DOHH2 (cell line): Measurements from ENCODE around the gene DIPK2A.

Experiments used
- H3F3A ChIP-seq: fragments of 200-600 bp; sonication (generic), shearing (Covaris generic); 2 replicates; pipeline ENCODE4 v1.6.0; 2016; ENCODE audit warnings: antibody characterized with exemption, mild to moderate bottlenecking; ENCODE audit not compliant: control insufficient read depth, insufficient read depth
- H3K27ac ChIP-seq: fragments of 200-600 bp; sonication (generic); 2 replicates; pipeline ENCODE4 v1.5.1; 2014; ENCODE audit warnings: low read depth, mild to moderate bottlenecking, low read length, moderate library complexity
- H3K27me3 ChIP-seq: fragments of 200-600 bp; sonication (generic); 2 replicates; pipeline ENCODE4 v1.6.1; 2014; ENCODE audit warnings: mild to moderate bottlenecking, low read length, mixed read lengths; ENCODE audit not compliant: control insufficient read depth
- H3K36me3 ChIP-seq: fragments of 200-600 bp; sonication (generic); 2 replicates; pipeline ENCODE4 v1.6.1; 2014; ENCODE audit warnings: mild to moderate bottlenecking, low read length, moderate library complexity, mixed read lengths; ENCODE audit not compliant: control insufficient read depth
- H3K4me1 ChIP-seq: fragments of 200-600 bp; sonication (generic); 2 replicates; pipeline ENCODE4 v1.6.1; 2014; ENCODE audit warnings: mild to moderate bottlenecking, low read length, mixed read lengths; ENCODE audit not compliant: control insufficient read depth
- H3K4me2 ChIP-seq: fragments of 200-600 bp; sonication (generic); 2 replicates; pipeline ENCODE4 v1.6.0; 2014; ENCODE audit warnings: mild to moderate bottlenecking, low read length, moderate library complexity
- H3K4me3 ChIP-seq: fragments of 200-600 bp; sonication (generic); 2 replicates; pipeline ENCODE4 v1.5.1; 2014; ENCODE audit warnings: mild to moderate bottlenecking, low read length, mixed read lengths
- H3K79me2 ChIP-seq: fragments of 200-600 bp; sonication (generic); 2 replicates; pipeline ENCODE4 v1.6.1; 2014; ENCODE audit warnings: mild to moderate bottlenecking, low read length, mixed read lengths; ENCODE audit not compliant: control insufficient read depth
- H3K9me2 ChIP-seq: fragments of 200-600 bp; sonication (generic); replicated peaks from 2 replicates; pipeline ENCODE4 v1.6.1; 2014; ENCODE audit warnings: mild to moderate bottlenecking, low read length, mixed read lengths; ENCODE audit not compliant: control insufficient read depth
- H3K9me3 ChIP-seq: fragments of 200-600 bp; sonication (generic); 2 replicates; pipeline ENCODE4 v1.6.1; 2014; ENCODE audit warnings: antibody characterized with exemption, low read length, mixed read lengths; ENCODE audit not compliant: control insufficient read depth, insufficient read depth
- H4K20me1 ChIP-seq: fragments of 200-600 bp; sonication (generic); 2 replicates; pipeline ENCODE4 v1.6.0; 2014; ENCODE audit warnings: low read depth, mild to moderate bottlenecking, antibody characterized with exemption, low read length, moderate library complexity; ENCODE audit not compliant: control insufficient read depth, insufficient read depth
- EZH2phosphoT487 ChIP-seq: fragments of 200-600 bp; sonication (generic); IDR thresholded peaks from 2 replicates; pipeline ENCODE4 v1.6.1; 2017; ENCODE audit warnings: borderline replicate concordance, mild to moderate bottlenecking, antibody characterized with exemption, low read length, moderate library complexity, mixed read lengths
- TF ChIP-seq, protein P1 (sequence below): fragments of 200-600 bp; sonication (generic); IDR thresholded peaks from one replicate; pipeline ENCODE4 v1.5.1; 2014; ENCODE audit warnings: antibody characterized with exemption, mild to moderate bottlenecking, low read depth, low read length; ENCODE audit not compliant: poor library complexity, severe bottlenecking

Gene DIPK2A

DNA sequence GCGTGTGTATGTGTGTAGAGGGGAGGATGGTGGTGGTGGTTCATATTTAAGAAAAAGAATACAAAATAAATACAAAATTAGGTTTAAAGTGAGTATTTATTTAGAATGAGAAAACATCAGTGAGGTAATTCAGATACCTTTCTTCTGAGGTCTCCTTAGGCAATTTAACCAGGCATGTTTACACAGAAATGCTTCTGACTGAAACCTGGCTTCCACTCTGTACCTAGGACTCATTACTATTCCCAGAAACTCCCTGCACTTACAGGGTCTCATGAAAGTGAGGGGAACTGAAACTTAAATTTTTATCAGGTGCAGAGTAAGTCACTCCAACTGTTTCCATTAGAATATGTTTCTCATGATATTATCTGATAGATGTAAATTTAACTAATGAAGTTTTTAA is 10.3 kb upstream of the DIPK2A start:
- Histone ChIP-seq H3F3A (no peaks in the 10 kb centered on the region), H3K4me3 (no peak overlapping the region), H3K27ac (no peak overlapping the region), H3K36me3 (no peaks in the 10 kb centered on the region), H3K9me2 (no peaks in the 10 kb centered on the region), H4K20me1 (no peaks in the 10 kb centered on the region), H3K9me3 (no peaks in the 10 kb centered on the region), H3K4me2 (no peak overlapping the region), H3K27me3 (no peaks in the 10 kb centered on the region), H3K4me1 (no peaks in the 10 kb centered on the region), H3K79me2 (no peaks in the 10 kb centered on the region)
- TF ChIP-seq EZH2phosphoT487: no peak
- TF ChIP-seq, protein P1, sequence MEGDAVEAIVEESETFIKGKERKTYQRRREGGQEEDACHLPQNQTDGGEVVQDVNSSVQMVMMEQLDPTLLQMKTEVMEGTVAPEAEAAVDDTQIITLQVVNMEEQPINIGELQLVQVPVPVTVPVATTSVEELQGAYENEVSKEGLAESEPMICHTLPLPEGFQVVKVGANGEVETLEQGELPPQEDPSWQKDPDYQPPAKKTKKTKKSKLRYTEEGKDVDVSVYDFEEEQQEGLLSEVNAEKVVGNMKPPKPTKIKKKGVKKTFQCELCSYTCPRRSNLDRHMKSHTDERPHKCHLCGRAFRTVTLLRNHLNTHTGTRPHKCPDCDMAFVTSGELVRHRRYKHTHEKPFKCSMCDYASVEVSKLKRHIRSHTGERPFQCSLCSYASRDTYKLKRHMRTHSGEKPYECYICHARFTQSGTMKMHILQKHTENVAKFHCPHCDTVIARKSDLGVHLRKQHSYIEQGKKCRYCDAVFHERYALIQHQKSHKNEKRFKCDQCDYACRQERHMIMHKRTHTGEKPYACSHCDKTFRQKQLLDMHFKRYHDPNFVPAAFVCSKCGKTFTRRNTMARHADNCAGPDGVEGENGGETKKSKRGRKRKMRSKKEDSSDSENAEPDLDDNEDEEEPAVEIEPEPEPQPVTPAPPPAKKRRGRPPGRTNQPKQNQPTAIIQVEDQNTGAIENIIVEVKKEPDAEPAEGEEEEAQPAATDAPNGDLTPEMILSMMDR: no peak

DNA sequence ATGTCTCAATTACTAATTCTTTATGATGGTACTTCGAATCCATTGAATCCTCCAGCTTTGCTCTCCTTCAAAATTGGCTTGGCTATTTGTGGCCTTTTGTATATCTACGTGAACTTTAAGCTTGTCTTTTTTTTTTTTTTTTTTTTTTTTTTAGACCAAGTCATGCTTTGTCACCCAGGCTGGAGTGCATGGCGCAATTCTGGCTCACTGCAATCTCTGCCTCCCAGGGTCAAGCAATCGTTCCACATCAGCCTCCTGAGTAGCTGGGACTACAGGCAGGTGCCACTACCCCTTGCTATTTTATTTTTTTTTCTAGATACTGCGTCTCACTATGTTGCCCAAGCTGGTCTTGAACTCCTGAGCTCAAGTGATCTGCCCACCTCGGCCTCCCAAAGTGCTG is 7.7 kb upstream of the DIPK2A start:
- Histone ChIP-seq H3K4me2 (no peak overlapping the region), H3K4me1 (no peaks in the 10 kb centered on the region), H3K36me3 (no peaks in the 10 kb centered on the region), H3K4me3 (no peak overlapping the region), H4K20me1 (no peaks in the 10 kb centered on the region), H3K79me2 (no peaks in the 10 kb centered on the region), H3K27me3 (no peaks in the 10 kb centered on the region), H3K9me2 (no peaks in the 10 kb centered on the region), H3K27ac (no peak overlapping the region), H3K9me3 (no peaks in the 10 kb centered on the region), H3F3A (no peaks in the 10 kb centered on the region)
- no peak for TF ChIP-seq EZH2phosphoT487
- TF ChIP-seq, protein P1: no peak

DNA sequence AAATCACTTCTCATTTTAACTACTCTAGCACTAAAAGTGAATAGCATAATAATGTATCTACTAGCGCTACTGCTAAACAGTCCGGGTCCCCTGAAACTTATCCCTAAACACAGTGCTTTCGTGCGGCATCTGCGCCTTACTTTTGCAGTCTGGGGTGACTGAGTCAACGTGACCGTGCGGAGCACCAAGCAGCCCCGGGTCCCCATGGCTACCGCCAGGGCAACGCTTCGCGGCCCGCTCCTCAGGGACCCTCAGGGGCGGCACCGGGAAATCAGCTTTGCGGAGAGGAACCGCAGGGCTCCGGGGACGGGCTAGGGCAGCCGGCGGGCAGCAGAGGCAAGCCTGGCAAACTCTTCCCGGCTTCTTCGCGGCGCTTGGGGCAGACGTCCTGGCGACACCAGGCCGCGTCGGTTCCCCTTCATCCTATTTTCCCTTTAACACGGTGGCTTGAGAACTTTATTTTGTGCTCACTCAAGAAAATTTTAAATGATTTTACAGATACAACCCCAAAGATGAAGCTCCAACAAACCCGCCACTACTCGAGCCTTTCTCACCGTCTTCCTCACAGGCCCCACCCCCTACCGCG is 757 bp upstream of the DIPK2A start:
- H3K27me3 ChIP-seq: no peaks in the 10 kb centered on the region
- H3K27ac ChIP-seq: peak overlapping the region; percentile 85
- peaks cover 20% of the 10 kb centered on the region for H3K4me1 ChIP-seq
- H3K36me3 ChIP-seq: peaks cover 15% of the 10 kb centered on the region
- no peaks in the 10 kb centered on the region for H3K9me3 ChIP-seq
- H3K4me2 ChIP-seq: peak overlapping the region; percentile 82
- peaks cover 36% of the 10 kb centered on the region for H3K79me2 ChIP-seq
- no peaks in the 10 kb centered on the region for H3K9me2 ChIP-seq
- TF ChIP-seq, protein P1: no peak
- TF ChIP-seq EZH2phosphoT487: no peak
- peaks cover 8% of the 10 kb centered on the region; the same call in 1 of the 2 replicates for H4K20me1 ChIP-seq
- 0 out of 2 replicates have a peak, but pooled peaks cover 3% of the 10 kb centered on the region for H3F3A ChIP-seq
- H3K4me3 ChIP-seq: peak overlapping the region; percentile 99

DNA sequence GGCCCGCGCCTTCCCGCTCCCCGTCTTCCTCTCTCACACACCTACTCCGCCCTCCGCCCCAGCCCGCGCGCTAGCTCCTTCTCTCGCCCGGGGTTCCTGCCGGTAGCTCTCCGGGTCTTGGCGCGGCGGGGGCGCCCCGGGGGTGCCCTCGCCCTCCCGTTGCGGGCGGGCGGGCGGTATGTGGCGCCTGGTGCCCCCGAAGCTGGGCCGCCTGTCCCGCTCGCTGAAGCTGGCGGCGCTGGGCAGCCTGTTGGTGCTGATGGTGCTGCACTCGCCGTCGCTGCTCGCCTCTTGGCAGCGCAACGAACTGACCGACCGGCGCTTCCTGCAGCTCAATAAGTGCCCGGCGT is 507 bp downstream of the DIPK2A start:
- Histone ChIP-seq H3K9me3 (no peaks in the 10 kb centered on the region), H4K20me1 (peaks cover 18% of the 10 kb centered on the region), H3F3A (0 out of 2 replicates have a peak, but pooled peaks cover 3% of the 10 kb centered on the region), H3K9me2 (no peaks in the 10 kb centered on the region), H3K79me2 (peaks cover 48% of the 10 kb centered on the region), H3K4me1 (peaks cover 32% of the 10 kb centered on the region), H3K4me2 (peak overlapping the region; percentile 82), H3K36me3 (peaks cover 15% of the 10 kb centered on the region), H3K27ac (peak overlapping the region; percentile 85), H3K27me3 (no peaks in the 10 kb centered on the region), H3K4me3 (peak overlapping the region; percentile 99)
- TF ChIP-seq, protein P1: no peak
- TF ChIP-seq EZH2phosphoT487: no peak
